Fibroblast of mammary gland (primary cell): ENCODE data around the gene OR4N2.

Experiments
- DNase-seq: peaks from one replicate; pipeline ENCODE4 v3.0.0-alpha.2; 2010; ENCODE audit warnings: low read depth
- H3K4me3 ChIP-seq: 2 replicates; pipeline ENCODE4 v1.5.1; 2011; ENCODE audit warnings: low read depth, mild to moderate bottlenecking, low read length, moderate library complexity; ENCODE audit not compliant: control insufficient read depth
- TF ChIP-seq, protein P1 (sequence below): conservative IDR thresholded peaks from 2 replicates; pipeline ENCODE4 v1.5.1; 2011; ENCODE audit warnings: low read depth, low read length, inconsistent platforms; ENCODE audit not compliant: control insufficient read depth, insufficient read depth

The OR4N2 gene

DNA sequence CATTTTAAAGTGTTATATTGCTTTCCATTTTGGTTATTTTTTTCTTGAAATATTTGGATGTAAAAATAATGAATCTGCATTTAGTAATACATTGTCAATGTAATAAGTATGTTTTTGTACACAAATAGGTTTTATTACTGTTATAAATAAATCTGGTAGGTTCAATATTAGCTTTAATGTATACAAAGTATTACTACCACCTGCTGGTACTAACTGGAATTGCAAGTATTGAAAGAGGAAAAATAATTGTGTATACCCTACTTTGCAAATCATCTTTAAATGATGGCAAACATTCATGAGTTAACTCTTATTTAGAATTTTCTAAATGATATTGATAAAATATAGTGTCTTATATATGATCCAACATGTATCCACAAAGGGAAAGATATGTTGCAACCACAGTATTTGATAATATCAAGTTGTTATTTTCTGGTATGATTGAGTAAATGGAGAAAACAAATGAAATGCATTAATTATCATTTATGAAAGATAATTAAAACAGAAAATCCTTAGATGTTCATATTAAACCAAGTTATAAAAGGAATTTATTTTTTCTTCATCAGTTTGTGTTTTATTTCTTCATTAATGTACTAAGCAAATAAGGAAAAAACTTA is 74.6 kb downstream of the OR4N2 start:
- peak; percentile 24 for DNase-seq
- H3K4me3 ChIP-seq, result no peak overlapping the region
- TF ChIP-seq, protein P1, sequence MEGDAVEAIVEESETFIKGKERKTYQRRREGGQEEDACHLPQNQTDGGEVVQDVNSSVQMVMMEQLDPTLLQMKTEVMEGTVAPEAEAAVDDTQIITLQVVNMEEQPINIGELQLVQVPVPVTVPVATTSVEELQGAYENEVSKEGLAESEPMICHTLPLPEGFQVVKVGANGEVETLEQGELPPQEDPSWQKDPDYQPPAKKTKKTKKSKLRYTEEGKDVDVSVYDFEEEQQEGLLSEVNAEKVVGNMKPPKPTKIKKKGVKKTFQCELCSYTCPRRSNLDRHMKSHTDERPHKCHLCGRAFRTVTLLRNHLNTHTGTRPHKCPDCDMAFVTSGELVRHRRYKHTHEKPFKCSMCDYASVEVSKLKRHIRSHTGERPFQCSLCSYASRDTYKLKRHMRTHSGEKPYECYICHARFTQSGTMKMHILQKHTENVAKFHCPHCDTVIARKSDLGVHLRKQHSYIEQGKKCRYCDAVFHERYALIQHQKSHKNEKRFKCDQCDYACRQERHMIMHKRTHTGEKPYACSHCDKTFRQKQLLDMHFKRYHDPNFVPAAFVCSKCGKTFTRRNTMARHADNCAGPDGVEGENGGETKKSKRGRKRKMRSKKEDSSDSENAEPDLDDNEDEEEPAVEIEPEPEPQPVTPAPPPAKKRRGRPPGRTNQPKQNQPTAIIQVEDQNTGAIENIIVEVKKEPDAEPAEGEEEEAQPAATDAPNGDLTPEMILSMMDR, result peak; percentile 59
